ENCODE measurements around the gene SPAG16.

DNA sequence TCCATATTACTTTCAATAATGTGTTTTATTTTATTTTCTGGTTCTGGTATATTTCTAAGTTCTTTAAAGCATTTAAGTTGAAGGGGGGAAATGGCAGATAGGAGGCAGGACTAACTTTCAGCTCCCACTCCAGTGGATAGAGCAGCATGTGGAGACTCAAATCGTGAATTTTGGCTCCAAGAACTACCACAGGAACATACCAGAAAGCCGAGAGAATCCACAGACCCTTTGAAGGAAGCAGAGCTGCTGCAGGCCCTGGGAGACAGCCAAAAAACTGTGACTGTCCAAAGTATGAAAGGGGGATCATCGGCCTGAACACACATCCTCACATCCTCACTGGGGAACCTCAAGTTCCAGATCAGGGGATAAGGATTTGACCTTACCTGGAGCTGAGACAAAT lies 919.0 kb downstream of the SPAG16 start:
- TF ChIP-seq, protein P1, sequence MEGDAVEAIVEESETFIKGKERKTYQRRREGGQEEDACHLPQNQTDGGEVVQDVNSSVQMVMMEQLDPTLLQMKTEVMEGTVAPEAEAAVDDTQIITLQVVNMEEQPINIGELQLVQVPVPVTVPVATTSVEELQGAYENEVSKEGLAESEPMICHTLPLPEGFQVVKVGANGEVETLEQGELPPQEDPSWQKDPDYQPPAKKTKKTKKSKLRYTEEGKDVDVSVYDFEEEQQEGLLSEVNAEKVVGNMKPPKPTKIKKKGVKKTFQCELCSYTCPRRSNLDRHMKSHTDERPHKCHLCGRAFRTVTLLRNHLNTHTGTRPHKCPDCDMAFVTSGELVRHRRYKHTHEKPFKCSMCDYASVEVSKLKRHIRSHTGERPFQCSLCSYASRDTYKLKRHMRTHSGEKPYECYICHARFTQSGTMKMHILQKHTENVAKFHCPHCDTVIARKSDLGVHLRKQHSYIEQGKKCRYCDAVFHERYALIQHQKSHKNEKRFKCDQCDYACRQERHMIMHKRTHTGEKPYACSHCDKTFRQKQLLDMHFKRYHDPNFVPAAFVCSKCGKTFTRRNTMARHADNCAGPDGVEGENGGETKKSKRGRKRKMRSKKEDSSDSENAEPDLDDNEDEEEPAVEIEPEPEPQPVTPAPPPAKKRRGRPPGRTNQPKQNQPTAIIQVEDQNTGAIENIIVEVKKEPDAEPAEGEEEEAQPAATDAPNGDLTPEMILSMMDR (IDR thresholded peaks at IDR 0.05), result no peak
- no peak for TF ChIP-seq POLR2A (IDR thresholded peaks at IDR 0.05)
